Endothelial cell of umbilical vein (primary cell): Measurements from ENCODE around the gene LRP1-AS. TPM values are rescaled to one million over a fixed set of nuclear protein-coding genes. Genes with fewer than 3 reads are reported as not detected.

Experiments
- BruUV-seq: library from RNA; stranded (reverse); fragments of 400-500 nt; replicated peaks from 2 replicates; lab custom pipeline; 2021; lab: Mats Ljungman, UMichigan
- CTCF ChIA-PET: fragments of 300-600, 350-600 bp; sonication (Branson Sonifier 250); formaldehyde crosslinking; loops from one replicate; lab custom pipeline; 2021; ENCODE audit warnings: antibody characterized with exemption, inconsistent platforms; lab: Charles Lee
- POLR2A ChIA-PET: fragments of 300-600, 350-600 bp; sonication (Branson Sonifier 250); formaldehyde crosslinking; loops from one replicate; lab custom pipeline; 2021; ENCODE audit warnings: antibody characterized with exemption, inconsistent platforms; lab: Charles Lee
- DNase-seq: peaks from one replicate; pipeline ENCODE4 v3.0.0-alpha.2; 2011; ENCODE audit warnings: low read depth, low spot score
- FAIRE-seq: peaks from 2 replicates; lab custom pipeline; 2011; peaks lifted over from hg19 to GRCh38; lab: Jason Lieb, UNC
- H2AFZ ChIP-seq: 2 replicates; pipeline ENCODE4 v1.6.0; 2012; ENCODE audit warnings: low read depth, low read length, control low read depth, inconsistent platforms
- H3K27ac ChIP-seq: 2 replicates; pipeline ENCODE4 v1.5.1; 2011; ENCODE audit warnings: low read depth, mild to moderate bottlenecking, control low read depth, low read length, moderate library complexity; ENCODE audit not compliant: insufficient read depth
- H3K27me3 ChIP-seq, 2 experiments: 2 replicates each; pipeline versions ENCODE4 v1.6.0 to v1.6.1; 2011; ENCODE audit warnings: low read length in 2 of 2, mixed read lengths in 1 of 2; ENCODE audit not compliant: control insufficient read depth in 2 of 2, insufficient read depth in 2 of 2
- H3K36me3 ChIP-seq, 2 experiments: 2 replicates in 1 of 2; 3 replicates in 1 of 2; pipeline ENCODE4 v1.5.1; 2011; ENCODE audit warnings: low read length in 2 of 2, mild to moderate bottlenecking in 1 of 2, moderate library complexity in 1 of 2; ENCODE audit not compliant: control insufficient read depth in 2 of 2, insufficient read depth in 2 of 2; ENCODE audit errors: extremely low read depth in 1 of 2
- H3K4me1 ChIP-seq: 3 replicates; pipeline ENCODE4 v1.5.1; 2011; ENCODE audit warnings: mild to moderate bottlenecking, low read length; ENCODE audit not compliant: control insufficient read depth, insufficient read depth; ENCODE audit errors: extremely low read depth
- H3K4me2 ChIP-seq: 2 replicates; pipeline ENCODE4 v1.6.1; 2011; ENCODE audit warnings: low read length, control low read depth, mixed read lengths; ENCODE audit not compliant: insufficient read depth
- H3K4me3 ChIP-seq, 3 experiments: fragments of 200-600 bp in 1 of 3; sonication (generic), shearing (Covaris generic) in 1 of 3; replicated peaks in 1 of 3; 2 replicates each; pipeline ENCODE4 v1.5.1; 2011 to 2016; ENCODE audit warnings: control low read depth in 3 of 3, low read length in 3 of 3, mild to moderate bottlenecking in 2 of 3, inconsistent platforms in 1 of 3, low read depth in 1 of 3, moderate library complexity in 1 of 3; ENCODE audit not compliant: insufficient read depth in 1 of 3
- H3K79me2 ChIP-seq: 2 replicates; pipeline ENCODE4 v1.6.0; 2012; ENCODE audit warnings: low read length, inconsistent platforms; ENCODE audit not compliant: control insufficient read depth, insufficient read depth
- H3K9ac ChIP-seq: replicated peaks from 2 replicates; pipeline ENCODE3; 2011; ENCODE audit warnings: low read length, control low read depth; ENCODE audit not compliant: insufficient read depth; ENCODE audit errors: extremely low read depth
- H3K9me1 ChIP-seq: replicated peaks from 3 replicates; pipeline ENCODE4 v1.6.0; 2011; ENCODE audit warnings: mild to moderate bottlenecking, low read length; ENCODE audit not compliant: control insufficient read depth, insufficient read depth; ENCODE audit errors: extremely low read depth
- H3K9me3 ChIP-seq: replicated peaks from 2 replicates; pipeline ENCODE4 v1.5.1; 2012; ENCODE audit warnings: low read length, inconsistent platforms; ENCODE audit not compliant: control insufficient read depth, insufficient read depth
- H4K20me1 ChIP-seq: replicated peaks from 2 replicates; pipeline ENCODE3; 2011; ENCODE audit warnings: mild to moderate bottlenecking, low read length; ENCODE audit not compliant: control insufficient read depth, insufficient read depth; ENCODE audit errors: extremely low read depth
- CTCF ChIP-seq, 2 donors: IDR thresholded peaks; 1 replicate in 1 of 2; 2 replicates in 1 of 2; pipeline ENCODE4 v1.5.1; 2011; ENCODE audit warnings: low read length in 2 of 2, mild to moderate bottlenecking in 2 of 2, moderate library complexity in 2 of 2, control low read depth in 1 of 2, inconsistent platforms in 1 of 2, low read depth in 1 of 2; ENCODE audit not compliant: insufficient read depth in 1 of 2; ENCODE audit errors: extremely low read depth in 1 of 2
- EZH2 ChIP-seq: IDR thresholded peaks from 2 replicates; pipeline ENCODE4 v1.6.1; 2012; ENCODE audit warnings: borderline replicate concordance, low read depth, mild to moderate bottlenecking, moderate library complexity, low read length, inconsistent platforms; ENCODE audit not compliant: severe bottlenecking
- FOS ChIP-seq: IDR thresholded peaks from 2 replicates; pipeline ENCODE4 v1.6.1; 2011; ENCODE audit warnings: mild to moderate bottlenecking, low read length, moderate library complexity, borderline replicate concordance; ENCODE audit not compliant: insufficient read depth
- GATA2 ChIP-seq: IDR thresholded peaks from 2 replicates; pipeline ENCODE4 v1.7.0; 2011; ENCODE audit warnings: low read depth, mild to moderate bottlenecking, moderate library complexity, mixed read lengths, low read length; ENCODE audit not compliant: insufficient read length, insufficient read depth
- JUN ChIP-seq: IDR thresholded peaks from 2 replicates; pipeline ENCODE4 v1.6.1; 2011; ENCODE audit warnings: borderline replicate concordance, low read depth; ENCODE audit not compliant: insufficient read length, insufficient read depth
- MAX ChIP-seq: IDR thresholded peaks from 2 replicates; pipeline ENCODE4 v1.6.1; 2011; ENCODE audit not compliant: insufficient read depth, insufficient read length
- MYC ChIP-seq: IDR thresholded peaks from one replicate; pipeline ENCODE4 v1.6.1; 2011; ENCODE audit warnings: mild to moderate bottlenecking, low read depth, low read length
- POLR2A ChIP-seq: IDR thresholded peaks from 2 replicates; pipeline ENCODE4 v1.6.1; 2012; ENCODE audit warnings: low read depth, mild to moderate bottlenecking, control low read depth, low read length
- POLR2AphosphoS5 ChIP-seq: IDR thresholded peaks from 2 replicates; pipeline ENCODE4 v1.6.1; 2012; ENCODE audit warnings: low read depth, mild to moderate bottlenecking, control low read depth, low read length, moderate library complexity; ENCODE audit not compliant: insufficient read depth
- dilution Hi-C: fragments of 300-500 bp; cut with MboI; formaldehyde crosslinking; loops from one replicate; pipeline ENCODE4 v1.15.0; 2019; ENCODE audit warnings: low sequenced_read_pairs; ENCODE audit not compliant: extremely low pct_ligation_motif_present
- intact Hi-C: fragments of 100-400 bp; cut with micrococcal nuclease; formaldehyde crosslinking; loops from one replicate; pipeline ENCODE4 v1.10.0; 2022
- polyA plus RNA-seq, 4 experiments: library from polyadenylated mRNA; depleted of rRNA in 3 of 4; stranded (reverse) in 3 of 4; unstranded in 1 of 4; fragments of >200 nt; gene quantifications; 2 replicates each; pipeline versions ENCODE4 v1.2.1 to v1.2.3, GENCODE V29; 2011 to 2012; ENCODE audit warnings: missing spikeins in 1 of 4
- total RNA-seq: library from RNA; stranded (reverse); gene quantifications from 2 replicates; pipeline ENCODE4 v1.2.3, GENCODE V29; 2021

LRP1-AS gene
- total and polyA plus RNA-seq, 2 donors (not counting 3 experiments of a cell fraction or from before 2014, with no cell fraction given): not detected

GRCh38 chr12:57110104-57111030 lies 37.1 kb downstream of the LRP1-AS start:
- TF ChIP-seq MAX: no peak
- no peak for TF ChIP-seq CTCF (IDR thresholded peaks at IDR 0.05; ENCODE audit: extremely low read depth in 1 of 2, insufficient read depth in 1 of 2, low read depth in 1 of 2, low read length in 2 of 2)
- no peak for TF ChIP-seq POLR2A
- no peak for TF ChIP-seq FOS
- TF ChIP-seq MYC: no peak
- TF ChIP-seq EZH2: no peak
- no peak for TF ChIP-seq POLR2AphosphoS5
- no peak for TF ChIP-seq GATA2
- TF ChIP-seq JUN: no peak
- Histone ChIP-seq H3K79me2 (peaks cover 13% of the 10 kb centered on the region), H3K4me3 (peak overlapping the region; percentile 31 to 72 (median 65)), H3K9me1 (no peaks in the 10 kb centered on the region), H3K4me1 (peaks cover 14% of the 10 kb centered on the region), H2AFZ (peak overlapping the region; percentile 36), H3K36me3 (peaks cover 0 to 17% of the 10 kb centered on the region in 2 experiments), H3K9ac (peak overlapping the region; percentile 64), H3K4me2 (peak overlapping the region; percentile 78), H3K27me3 (no peaks in the 10 kb centered on the region), H3K27ac (peak overlapping the region; percentile 79), H3K9me3 (no peaks in the 10 kb centered on the region), H4K20me1 (no peaks in the 10 kb centered on the region)
- peak; percentile 90 for FAIRE-seq
- dilution Hi-C loops (no loop called here), intact Hi-C loops (loop anchor here (5.0 kb wide), 2 partner anchors 132 to 473 kb away; no protein-coding TSS in a partner anchor)
- ChIA-PET CTCF (interaction anchor here (1.3 to 3.5 kb wide), 10 partner anchors 12 to 474 kb away, joined by 4 to 449 read pairs (median 40); partner anchors contain the start of genes LRP1, NAB2, NEMP1 and ZBTB39), POLR2A (interaction anchor here (0.6 to 1.9 kb wide), 3 partner anchors 12 to 23 kb away, joined by 6 to 9 read pairs (median 6); partner anchors contain the start of gene NAB2)
- TSS peak; percentile 29 for BruUV-seq
- DNase-seq: peak; percentile 59
